Fibroblast of lung (primary cell): Measurements from ENCODE around the gene CADM2. TPM values are rescaled to one million over a fixed set of nuclear protein-coding genes. Genes with fewer than 3 reads are reported as not detected.

ENCODE experiments used
- DNase-seq, 2 donors: peaks; one replicate each; pipeline versions ENCODE4 v3.0.0 to v3.0.0-alpha.2; 2010; ENCODE audit warnings: low read depth in 2 of 2
- H2AFZ ChIP-seq: 2 replicates; pipeline ENCODE4 v1.5.1; 2012; ENCODE audit warnings: low read length, control low read depth, inconsistent platforms
- H3K27ac ChIP-seq: 2 replicates; pipeline ENCODE4 v1.5.1; 2011; ENCODE audit warnings: low read length, control low read depth; ENCODE audit not compliant: insufficient read depth
- H3K27me3 ChIP-seq: 2 replicates; pipeline ENCODE4 v1.5.1; 2011; ENCODE audit warnings: mild to moderate bottlenecking, low read length; ENCODE audit not compliant: control insufficient read depth, insufficient read depth
- H3K36me3 ChIP-seq: 2 replicates; pipeline ENCODE4 v1.5.1; 2011; ENCODE audit warnings: low read length; ENCODE audit not compliant: control insufficient read depth, insufficient read depth
- H3K4me1 ChIP-seq: 2 replicates; pipeline ENCODE4 v1.5.1; 2011; ENCODE audit warnings: low read length; ENCODE audit not compliant: control insufficient read depth, insufficient read depth; ENCODE audit errors: extremely low read depth
- H3K4me2 ChIP-seq: 2 replicates; pipeline ENCODE4 v1.5.1; 2011; ENCODE audit warnings: low read length, control low read depth; ENCODE audit not compliant: insufficient read depth; ENCODE audit errors: extremely low read depth
- H3K4me3 ChIP-seq, 4 experiments: fragments of 200-600 bp in 1 of 4; sonication (generic) in 1 of 4; replicated peaks in 1 of 4; 2 replicates each; pipeline ENCODE4 v1.5.1; 2011 to 2016; ENCODE audit warnings: low read length in 4 of 4, low read depth in 3 of 4, mild to moderate bottlenecking in 3 of 4, control low read depth in 2 of 4, inconsistent platforms in 1 of 4, mixed read lengths in 1 of 4; ENCODE audit not compliant: insufficient read depth in 1 of 4; ENCODE audit errors: control extremely low read depth in 1 of 4
- H3K79me2 ChIP-seq: 2 replicates; pipeline ENCODE4 v1.5.1; 2012; ENCODE audit warnings: mild to moderate bottlenecking, low read length, inconsistent platforms; ENCODE audit not compliant: control insufficient read depth, insufficient read depth
- H3K9ac ChIP-seq: 2 replicates; pipeline ENCODE4 v1.5.1; 2011; ENCODE audit warnings: mild to moderate bottlenecking, low read length, control low read depth; ENCODE audit not compliant: insufficient read depth
- H3K9me3 ChIP-seq: 2 replicates; pipeline ENCODE4 v1.5.1; 2012; ENCODE audit warnings: low read depth, low read length; ENCODE audit not compliant: control insufficient read depth, insufficient read depth
- H4K20me1 ChIP-seq: 2 replicates; pipeline ENCODE4 v1.5.1; 2011; ENCODE audit warnings: low read length; ENCODE audit not compliant: control insufficient read depth, insufficient read depth; ENCODE audit errors: extremely low read depth
- CTCF ChIP-seq, 2 donors: IDR thresholded peaks in 1 of 2; conservative IDR thresholded peaks in 1 of 2; 1 replicate in 1 of 2; 2 replicates in 1 of 2; pipeline ENCODE4 v1.5.1; 2011 to 2012; ENCODE audit warnings: low read length in 2 of 2, control low read depth in 1 of 2, inconsistent platforms in 1 of 2, low read depth in 1 of 2, mild to moderate bottlenecking in 1 of 2
- EZH2 ChIP-seq: IDR thresholded peaks from 2 replicates; pipeline ENCODE4 v1.5.1; 2012; ENCODE audit warnings: low read length, control low read depth, mild to moderate bottlenecking; ENCODE audit errors: missing control alignments
- polyA plus RNA-seq, 2 donors: library from polyadenylated mRNA; depleted of rRNA in 1 of 2; stranded (reverse) in 1 of 2; unstranded in 1 of 2; fragments of >200 nt; gene quantifications; 2 replicates each; pipeline ENCODE4 v1.2.1, GENCODE V29; 2011 to 2012; ENCODE audit warnings: missing spikeins in 1 of 2
- total RNA-seq: library from RNA; depleted of rRNA; stranded (reverse); fragments of >200 nt; gene quantifications from 2 replicates; pipeline ENCODE4 v1.2.1, GENCODE V29; 2014

The CADM2 gene
- total and polyA plus RNA-seq, 2 donors (not counting 1 experiment from before 2014, with no cell fraction given): under 0.01 to 0.12 TPM

- H3K36me3 ChIP-seq: no peaks in the 10 kb centered on the region
- no peak overlapping the region for H3K4me2 ChIP-seq
- H3K9ac ChIP-seq: no peak overlapping the region
- no peaks in the 10 kb centered on the region for H3K4me1 ChIP-seq
- H3K27me3 ChIP-seq: no peaks in the 10 kb centered on the region
- H2AFZ ChIP-seq: no peak overlapping the region
- no peaks in the 10 kb centered on the region for H4K20me1 ChIP-seq
- no peaks in the 10 kb centered on the region for H3K9me3 ChIP-seq
- H3K79me2 ChIP-seq: no peaks in the 10 kb centered on the region
- DNase-seq: peak in 1 of 2 donors; percentile 28
- TF ChIP-seq EZH2 (no peak), CTCF (conservative IDR thresholded peaks at IDR 0.05 in 1 of 2, IDR thresholded peaks at IDR 0.05 in 1 of 2; ENCODE audit: low read depth in 1 of 2, low read length in 2 of 2) (no peak)
- H3K27ac ChIP-seq: no peak overlapping the region
- H3K4me3 ChIP-seq: no peak overlapping the region
Measured at GRCh38 chr3:84974347-84974746, 15.6 kb downstream of the CADM2 start.

DNA sequence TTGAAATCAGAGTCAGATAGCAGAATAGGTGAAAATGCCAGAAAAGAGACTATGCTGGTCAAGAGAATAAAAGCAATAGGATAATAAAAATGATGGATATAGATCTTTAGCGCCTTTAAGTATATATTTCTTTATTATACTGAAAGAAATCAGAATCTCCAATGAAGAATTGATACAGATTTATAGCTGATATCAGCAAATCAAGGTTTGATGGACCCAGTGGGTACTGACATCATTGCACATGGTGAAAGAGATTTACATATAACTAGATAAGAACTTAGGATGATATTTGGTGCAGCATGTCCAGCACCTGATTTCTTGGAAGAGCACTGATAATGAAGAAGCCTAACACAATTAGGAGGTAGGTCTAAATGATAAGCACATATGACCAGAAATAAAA is 18.2 kb downstream of the CADM2 start:
- Histone ChIP-seq H3K36me3 (no peaks in the 10 kb centered on the region), H3K27ac (no peak overlapping the region), H3K27me3 (no peaks in the 10 kb centered on the region), H3K4me1 (no peaks in the 10 kb centered on the region), H4K20me1 (no peaks in the 10 kb centered on the region), H3K79me2 (no peaks in the 10 kb centered on the region), H3K9ac (no peak overlapping the region), H2AFZ (no peak overlapping the region), H3K4me3 (no peak overlapping the region), H3K9me3 (no peaks in the 10 kb centered on the region), H3K4me2 (no peak overlapping the region)
- no peak for DNase-seq
- TF ChIP-seq EZH2 (no peak), CTCF (conservative IDR thresholded peaks at IDR 0.05 in 1 of 2, IDR thresholded peaks at IDR 0.05 in 1 of 2; ENCODE audit: low read depth in 1 of 2, low read length in 2 of 2) (no peak)

- DNase-seq: no peak
- TF ChIP-seq EZH2 (no peak), CTCF (conservative IDR thresholded peaks at IDR 0.05 in 1 of 2, IDR thresholded peaks at IDR 0.05 in 1 of 2; ENCODE audit: low read depth in 1 of 2, low read length in 2 of 2) (no peak)
Measured at GRCh38 chr3:84978843-84979242, 20.1 kb downstream of the CADM2 start.

More at GRCh38 chr3:84978843-84979242, 20.1 kb downstream of the CADM2 start:
- Histone ChIP-seq H3K27ac (no peak overlapping the region), H3K27me3 (no peaks in the 10 kb centered on the region), H3K9ac (no peak overlapping the region), H4K20me1 (no peaks in the 10 kb centered on the region), H2AFZ (no peak overlapping the region), H3K4me2 (no peak overlapping the region), H3K79me2 (no peaks in the 10 kb centered on the region), H3K4me1 (no peaks in the 10 kb centered on the region), H3K9me3 (no peaks in the 10 kb centered on the region), H3K4me3 (no peak overlapping the region), H3K36me3 (no peaks in the 10 kb centered on the region)
